Measurements from ENCODE around the gene TFF1. TPM values are rescaled to one million over a fixed set of nuclear protein-coding genes. Genes with fewer than 3 reads are reported as not detected.

The TFF1 gene
- total and polyA plus RNA-seq, 2 donors: 2.4 TPM; not detected in 1

DNA sequence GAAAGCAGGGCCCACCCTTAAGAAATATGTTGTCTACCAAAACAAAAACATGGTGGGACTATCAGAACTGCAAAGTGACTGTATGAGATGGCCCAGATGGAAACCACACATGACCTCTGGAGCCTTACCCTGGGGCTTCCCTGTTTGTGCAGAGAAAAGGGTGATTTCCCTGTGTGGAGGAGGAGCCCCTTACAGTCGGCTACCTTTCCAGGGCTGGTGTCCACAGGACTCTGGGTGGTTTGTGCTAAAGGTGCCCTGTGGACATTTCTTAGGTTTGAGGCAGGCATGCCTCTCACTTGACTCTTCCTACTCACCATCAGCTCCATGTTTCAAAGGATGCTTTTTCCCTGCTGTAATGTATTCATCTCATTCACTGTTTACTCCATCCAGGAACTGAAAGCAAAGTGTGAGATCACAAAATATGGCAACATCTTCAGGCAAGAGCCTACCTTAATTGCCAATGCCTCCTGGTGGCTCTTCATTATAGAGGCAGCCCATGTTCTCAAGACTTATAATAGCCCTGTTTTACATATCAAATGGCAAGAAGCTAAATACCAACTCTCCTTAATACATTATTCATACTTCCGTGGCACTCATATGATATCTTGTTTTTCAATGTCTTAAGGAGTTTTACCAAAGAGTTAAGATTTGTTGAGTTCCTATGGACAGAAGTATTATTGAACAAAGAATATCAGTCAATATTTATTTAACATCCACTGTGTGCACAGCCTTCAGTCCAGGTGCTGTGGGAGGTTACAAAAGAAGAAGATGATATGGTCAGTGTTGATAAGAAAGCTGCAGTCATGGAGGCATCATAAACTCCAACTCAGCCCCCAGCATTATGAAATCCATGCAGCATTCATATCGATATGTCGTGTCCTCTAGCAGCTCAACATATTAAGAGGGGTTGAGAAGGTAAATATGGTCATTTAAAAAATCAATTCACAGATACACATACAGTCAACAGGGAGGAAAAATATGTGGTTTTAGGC is 35.7 kb downstream of the TFF1 start:
- Histone ChIP-seq H3K9me3 (ENCODE audit: control insufficient read depth in 2 of 2, insufficient read depth in 1 of 2, low read length in 1 of 2) (no peaks in the 10 kb centered on the region), H3K27ac (ENCODE audit: low read depth in 1 of 2, low read length in 1 of 2) (no peak overlapping the region), H3K27me3 (ENCODE audit: control insufficient read depth in 2 of 2, insufficient read depth in 1 of 2, low read length in 1 of 2) (no peaks in the 10 kb centered on the region), H3K4me3 (ENCODE audit: low read length in 2 of 2) (no peak overlapping the region), H3K36me3 (ENCODE audit: control insufficient read depth in 2 of 2, insufficient read depth in 2 of 2, low read length in 1 of 2) (no peaks in the 10 kb centered on the region), H3K4me1 (ENCODE audit: control insufficient read depth in 2 of 2, insufficient read depth in 2 of 2, low read length in 2 of 2) (no peaks in the 10 kb centered on the region)
- DNase-seq (ENCODE audit: low read depth in 6 of 9, low spot score in 9 of 9): no peak
- 98% methylated on average over 4 of the region's 4 CpGs for WGBS

DNA sequence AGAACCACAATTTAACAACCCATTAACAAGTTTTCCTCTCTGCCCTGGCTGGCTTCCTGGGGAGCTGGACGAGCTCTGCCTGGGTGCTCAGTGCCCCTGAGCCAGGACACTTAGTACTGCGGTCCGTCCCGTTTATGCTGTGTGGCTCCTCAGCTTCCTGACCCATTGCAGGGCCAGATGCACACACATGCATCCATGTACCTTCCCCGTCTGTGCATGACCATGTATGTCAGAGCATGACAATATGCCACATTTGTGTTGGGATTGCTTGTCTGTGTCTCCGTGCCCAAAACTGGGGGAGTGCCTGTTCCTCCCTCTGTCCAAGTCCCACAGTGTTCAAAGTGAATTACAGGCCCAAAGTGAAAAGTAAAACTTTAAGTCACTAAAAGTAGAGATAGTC is 41.4 kb downstream of the TFF1 start:
- H3K27me3 ChIP-seq (ENCODE audit: control insufficient read depth in 2 of 2, insufficient read depth in 1 of 2, low read length in 1 of 2): no peaks in the 10 kb centered on the region
- H3K27ac ChIP-seq (ENCODE audit: low read depth in 1 of 2, low read length in 1 of 2): no peak overlapping the region
- DNase-seq (ENCODE audit: low read depth in 6 of 9, low spot score in 9 of 9): no peak
- no peak overlapping the region for H3K4me3 ChIP-seq (ENCODE audit: low read length in 2 of 2)
- no peaks in the 10 kb centered on the region for H3K9me3 ChIP-seq (ENCODE audit: control insufficient read depth in 2 of 2, insufficient read depth in 1 of 2, low read length in 1 of 2)
- H3K4me1 ChIP-seq (ENCODE audit: control insufficient read depth in 2 of 2, insufficient read depth in 2 of 2, low read length in 2 of 2): peaks cover under 1 to 4% of the 10 kb centered on the region in 2 donors
- no peaks in the 10 kb centered on the region for H3K36me3 ChIP-seq (ENCODE audit: control insufficient read depth in 2 of 2, insufficient read depth in 2 of 2, low read length in 1 of 2)
- WGBS: 91% methylated on average over 6 of the region's 6 CpGs

DNA sequence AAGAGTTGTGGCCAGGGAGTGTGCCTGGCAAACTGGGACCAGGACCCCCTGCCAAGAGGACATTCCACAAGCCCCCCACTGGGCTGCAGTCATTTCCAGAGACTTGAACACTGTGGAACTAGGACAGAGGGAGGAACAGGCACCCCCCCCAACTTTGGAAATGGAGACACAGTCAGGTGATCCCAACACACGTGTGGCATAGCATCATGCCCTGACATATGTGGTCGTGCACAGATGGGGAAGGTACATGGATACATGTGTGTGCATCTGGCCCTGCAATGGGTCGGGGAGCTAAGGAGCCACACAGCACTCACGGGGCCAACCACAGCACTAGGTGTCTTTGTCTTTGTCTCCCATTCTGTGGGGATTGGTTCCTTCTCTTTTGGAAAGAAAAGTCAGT is 44.5 kb downstream of the TFF1 start:
- Histone ChIP-seq H3K9me3 (ENCODE audit: control insufficient read depth in 2 of 2, insufficient read depth in 1 of 2, low read length in 1 of 2) (peaks cover 0 to 2% of the 10 kb centered on the region in 2 donors), H3K4me3 (ENCODE audit: low read length in 2 of 2) (no peak overlapping the region), H3K4me1 (ENCODE audit: control insufficient read depth in 2 of 2, insufficient read depth in 2 of 2, low read length in 2 of 2) (peaks cover 7 to 12% of the 10 kb centered on the region in 2 donors), H3K27me3 (ENCODE audit: control insufficient read depth in 2 of 2, insufficient read depth in 1 of 2, low read length in 1 of 2) (no peaks in the 10 kb centered on the region), H3K36me3 (ENCODE audit: control insufficient read depth in 2 of 2, insufficient read depth in 2 of 2, low read length in 1 of 2) (no peaks in the 10 kb centered on the region), H3K27ac (ENCODE audit: low read depth in 1 of 2, low read length in 1 of 2) (no peak overlapping the region)
- no peak for DNase-seq (ENCODE audit: low read depth in 6 of 9, low spot score in 9 of 9)
- WGBS: 95% methylated on average over 4 of the region's 4 CpGs

DNA sequence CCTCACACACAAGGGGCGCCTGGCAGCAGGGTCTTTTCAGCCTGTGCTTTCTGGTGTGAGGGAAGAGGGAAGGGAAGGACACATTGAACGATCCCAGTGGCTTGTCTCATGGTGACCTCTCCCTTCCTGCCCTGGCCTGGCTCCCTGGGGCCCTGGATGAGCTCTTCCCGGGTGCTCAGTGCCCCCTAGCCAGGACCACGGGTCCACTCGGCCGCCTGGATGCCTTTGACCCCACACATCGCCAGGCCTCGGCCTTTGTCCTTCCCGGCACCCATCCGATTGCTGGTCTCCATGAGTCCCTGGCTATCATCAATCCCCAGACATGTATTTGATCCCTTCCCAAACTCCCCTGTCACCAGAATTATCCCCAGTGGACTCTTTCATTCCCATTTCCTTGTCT is 45.1 kb downstream of the TFF1 start:
- no peak overlapping the region for H3K4me3 ChIP-seq (ENCODE audit: low read length in 2 of 2)
- H3K36me3 ChIP-seq (ENCODE audit: control insufficient read depth in 2 of 2, insufficient read depth in 2 of 2, low read length in 1 of 2): no peaks in the 10 kb centered on the region
- H3K27ac ChIP-seq (ENCODE audit: low read depth in 1 of 2, low read length in 1 of 2): no peak overlapping the region
- 96% methylated on average over 10 of the region's 10 CpGs for WGBS
- H3K4me1 ChIP-seq (ENCODE audit: control insufficient read depth in 2 of 2, insufficient read depth in 2 of 2, low read length in 2 of 2): peaks cover 7 to 12% of the 10 kb centered on the region in 2 donors
- no peaks in the 10 kb centered on the region for H3K27me3 ChIP-seq (ENCODE audit: control insufficient read depth in 2 of 2, insufficient read depth in 1 of 2, low read length in 1 of 2)
- DNase-seq (ENCODE audit: low read depth in 6 of 9, low spot score in 9 of 9): no peak
- H3K9me3 ChIP-seq (ENCODE audit: control insufficient read depth in 2 of 2, insufficient read depth in 1 of 2, low read length in 1 of 2): peaks cover 0 to 4% of the 10 kb centered on the region in 2 donors

DNA sequence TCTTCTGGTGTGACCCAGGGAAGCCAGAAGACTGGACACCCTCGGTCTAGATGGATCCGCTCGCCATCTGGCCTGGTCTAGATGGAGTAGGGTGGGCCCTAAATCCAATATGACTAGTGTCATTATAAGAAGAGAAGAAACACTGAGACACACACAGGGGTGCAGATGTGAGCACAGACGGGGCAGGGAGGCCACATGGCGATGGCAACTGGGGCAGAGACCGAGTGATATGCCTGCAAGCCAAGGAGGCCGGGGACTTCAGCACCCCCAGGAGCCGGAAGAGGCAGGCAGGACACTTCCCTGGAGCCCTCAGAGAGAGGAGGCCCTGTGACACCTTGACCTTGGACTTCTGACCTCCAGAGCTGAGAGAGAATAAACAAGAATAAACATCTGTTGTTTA is 45.5 kb downstream of the TFF1 start:
- H3K4me3 ChIP-seq (ENCODE audit: low read length in 2 of 2): no peak overlapping the region
- H3K27me3 ChIP-seq (ENCODE audit: control insufficient read depth in 2 of 2, insufficient read depth in 1 of 2, low read length in 1 of 2): no peaks in the 10 kb centered on the region
- H3K9me3 ChIP-seq (ENCODE audit: control insufficient read depth in 2 of 2, insufficient read depth in 1 of 2, low read length in 1 of 2): peaks cover 0 to 4% of the 10 kb centered on the region in 2 donors
- DNase-seq (ENCODE audit: low read depth in 6 of 9, low spot score in 9 of 9): no peak
- H3K27ac ChIP-seq (ENCODE audit: low read depth in 1 of 2, low read length in 1 of 2): no peak overlapping the region
- H3K4me1 ChIP-seq (ENCODE audit: control insufficient read depth in 2 of 2, insufficient read depth in 2 of 2, low read length in 2 of 2): peaks cover 7 to 12% of the 10 kb centered on the region in 2 donors
- 97% methylated on average over 8 of the region's 8 CpGs for WGBS
- H3K36me3 ChIP-seq (ENCODE audit: control insufficient read depth in 2 of 2, insufficient read depth in 2 of 2, low read length in 1 of 2): no peaks in the 10 kb centered on the region

DNA sequence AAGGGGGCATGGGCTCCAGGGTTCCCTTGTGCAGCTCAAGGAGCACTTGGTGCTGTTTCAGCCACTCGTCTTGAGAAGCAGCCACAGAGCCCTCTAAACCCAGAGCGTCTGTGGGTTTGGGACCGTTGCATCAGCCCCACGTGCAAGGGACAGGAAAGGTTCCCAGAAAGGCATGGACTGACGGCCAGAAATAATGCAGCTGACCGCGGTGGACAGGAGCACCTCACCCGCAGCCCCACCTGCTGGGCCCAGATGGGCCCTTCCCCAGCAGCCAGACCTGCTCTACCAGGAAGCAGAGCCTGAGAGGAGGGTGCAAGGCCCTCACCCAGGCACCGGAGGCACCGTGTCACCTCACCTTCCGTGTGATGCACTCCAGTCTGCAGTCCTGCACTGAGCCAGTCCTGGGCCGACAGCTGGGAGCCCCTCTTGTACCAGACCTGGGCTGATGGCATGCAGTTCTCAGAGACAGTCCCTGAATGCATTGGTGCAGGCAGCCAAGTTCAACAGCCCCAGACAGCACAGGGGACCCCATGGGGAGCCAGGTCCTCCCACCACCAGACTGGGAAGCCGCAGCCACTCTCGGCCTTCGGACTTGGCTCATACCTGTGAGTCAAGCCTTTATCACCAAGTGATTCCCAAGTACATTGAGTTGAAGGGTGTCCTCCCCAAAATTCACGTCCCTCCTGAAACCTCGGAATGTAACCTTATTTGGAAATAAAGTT is 46.3 kb downstream of the TFF1 start:
- Histone ChIP-seq H3K27me3 (ENCODE audit: control insufficient read depth in 2 of 2, insufficient read depth in 1 of 2, low read length in 1 of 2) (no peaks in the 10 kb centered on the region), H3K36me3 (ENCODE audit: control insufficient read depth in 2 of 2, insufficient read depth in 2 of 2, low read length in 1 of 2) (no peaks in the 10 kb centered on the region), H3K9me3 (ENCODE audit: control insufficient read depth in 2 of 2, insufficient read depth in 1 of 2, low read length in 1 of 2) (peaks cover 0 to 4% of the 10 kb centered on the region in 2 donors), H3K4me3 (ENCODE audit: low read length in 2 of 2) (no peak overlapping the region), H3K27ac (ENCODE audit: low read depth in 1 of 2, low read length in 1 of 2) (no peak overlapping the region), H3K4me1 (ENCODE audit: control insufficient read depth in 2 of 2, insufficient read depth in 2 of 2, low read length in 2 of 2) (peaks cover 7 to 13% of the 10 kb centered on the region in 2 donors)
- no peak for DNase-seq (ENCODE audit: low read depth in 6 of 9, low spot score in 9 of 9)
- 75% methylated on average over 17 of the region's 17 CpGs for WGBS

DNA sequence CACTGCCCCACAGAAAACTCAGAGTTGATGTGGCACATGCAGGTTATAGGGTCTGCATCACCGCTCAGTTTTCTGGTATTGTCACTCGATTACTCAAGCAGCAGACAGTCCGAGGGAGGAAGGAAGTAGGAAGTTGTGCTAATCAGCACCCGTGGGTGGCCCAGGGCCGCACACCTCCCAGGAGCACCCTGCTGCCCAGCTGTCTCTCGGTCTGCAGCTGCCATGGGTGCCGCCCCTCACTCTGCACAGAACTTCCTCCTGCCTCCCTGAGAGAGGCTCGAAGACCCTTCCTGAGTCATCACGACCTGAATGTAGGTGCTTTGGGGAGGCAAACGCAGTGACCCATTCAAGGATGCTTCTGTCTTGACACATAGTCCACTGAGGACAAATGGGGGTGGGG is 47.0 kb downstream of the TFF1 start:
- H3K4me1 ChIP-seq (ENCODE audit: control insufficient read depth in 2 of 2, insufficient read depth in 2 of 2, low read length in 2 of 2): peaks cover 7 to 15% of the 10 kb centered on the region in 2 donors
- H3K9me3 ChIP-seq (ENCODE audit: control insufficient read depth in 2 of 2, insufficient read depth in 1 of 2, low read length in 1 of 2): peaks cover 0 to 4% of the 10 kb centered on the region in 2 donors
- DNase-seq (ENCODE audit: low read depth in 6 of 9, low spot score in 9 of 9): peak in 1 of 9 donors; percentile 42
- no peaks in the 10 kb centered on the region for H3K27me3 ChIP-seq (ENCODE audit: control insufficient read depth in 2 of 2, insufficient read depth in 1 of 2, low read length in 1 of 2)
- H3K4me3 ChIP-seq (ENCODE audit: low read length in 2 of 2): no peak overlapping the region
- 14% methylated on average over 10 of the region's 10 CpGs for WGBS
- no peak overlapping the region for H3K27ac ChIP-seq (ENCODE audit: low read depth in 1 of 2, low read length in 1 of 2)
- no peaks in the 10 kb centered on the region for H3K36me3 ChIP-seq (ENCODE audit: control insufficient read depth in 2 of 2, insufficient read depth in 2 of 2, low read length in 1 of 2)

DNA sequence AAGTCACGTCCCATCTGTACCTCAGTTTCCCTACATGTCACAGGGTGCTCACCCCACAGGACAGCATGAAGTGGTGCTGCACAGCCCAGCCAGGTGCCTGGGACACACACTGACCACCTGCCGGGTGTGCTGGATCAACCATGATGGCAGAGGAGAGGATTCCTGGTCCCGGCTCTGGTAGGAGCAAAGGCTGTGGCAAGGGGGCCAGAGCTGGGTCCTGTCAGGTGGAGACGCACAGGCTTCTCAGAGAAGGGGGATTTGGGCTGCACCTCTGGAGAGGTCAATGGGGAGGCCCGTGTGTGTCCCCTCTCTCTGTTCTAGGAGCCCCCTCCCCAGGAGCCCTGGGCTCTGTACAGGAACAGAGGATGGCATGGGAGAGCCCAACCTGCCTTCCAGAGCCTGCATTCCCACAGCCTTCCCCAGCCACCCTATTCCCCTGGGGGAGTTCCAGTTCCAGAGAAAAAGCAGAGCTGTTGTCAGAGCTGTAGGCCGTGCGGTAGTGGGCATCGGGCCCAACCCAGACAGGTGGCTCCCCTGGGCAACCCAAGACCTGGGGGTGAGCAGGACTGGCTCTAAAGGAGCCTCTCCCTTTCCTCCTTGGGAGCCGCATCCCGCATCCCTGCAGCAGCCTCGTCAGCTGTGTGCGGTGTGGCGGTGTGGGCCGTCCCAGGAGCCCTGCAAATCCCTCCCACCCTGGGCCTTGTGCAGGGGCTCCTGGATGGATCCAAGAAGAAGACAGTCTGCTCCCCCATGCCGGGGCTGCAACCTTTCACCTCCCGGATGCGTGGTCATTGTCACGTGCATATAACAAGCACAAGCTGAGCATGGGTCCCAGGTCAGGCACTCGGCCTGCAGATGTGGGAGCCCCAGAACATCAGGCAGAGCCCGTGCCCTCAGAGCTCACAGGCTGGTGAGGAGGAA is 48.2 kb downstream of the TFF1 start:
- Histone ChIP-seq H3K9me3 (ENCODE audit: control insufficient read depth in 2 of 2, insufficient read depth in 1 of 2, low read length in 1 of 2) (peaks cover 0 to 4% of the 10 kb centered on the region in 2 donors), H3K4me3 (ENCODE audit: low read length in 2 of 2) (no peak overlapping the region), H3K27ac (ENCODE audit: low read depth in 1 of 2, low read length in 1 of 2) (no peak overlapping the region), H3K36me3 (ENCODE audit: control insufficient read depth in 2 of 2, insufficient read depth in 2 of 2, low read length in 1 of 2) (no peaks in the 10 kb centered on the region), H3K4me1 (ENCODE audit: control insufficient read depth in 2 of 2, insufficient read depth in 2 of 2, low read length in 2 of 2) (peaks cover 7 to 25% of the 10 kb centered on the region in 2 donors), H3K27me3 (ENCODE audit: control insufficient read depth in 2 of 2, insufficient read depth in 1 of 2, low read length in 1 of 2) (no peaks in the 10 kb centered on the region)
- WGBS: 95% methylated on average over 20 of the region's 20 CpGs
- DNase-seq (ENCODE audit: low read depth in 6 of 9, low spot score in 9 of 9): no peak
